GM12878 (cell line): ENCODE results near the gene ASIC3. TPM values are rescaled to one million over a fixed set of nuclear protein-coding genes. Genes with fewer than 3 reads are reported as not detected.

Source experiments
- ATAC-seq: fragments of 200-7000 bp; cut with Tn5 transposase; 3 replicates; pipeline ENCODE4 v1.9.1; 2020; ENCODE audit warnings: mild to moderate bottlenecking, moderate library complexity
- BruUV-seq: library from RNA; stranded (reverse); fragments of 400-500 nt; replicated peaks from 2 replicates; lab custom pipeline; 2021; lab: Mats Ljungman, UMichigan
- CTCF ChIA-PET: fragments of 300-600 bp; sonication (Branson Sonifier 250); formaldehyde crosslinking; extraction: SDS; loops from one replicate; lab custom pipeline; 2021; ENCODE audit warnings: inconsistent platforms; lab: Yijun Ruan, JAX
- POLR2A ChIA-PET: fragments of 350-600 bp; formaldehyde crosslinking; extraction: SDS; loops from one replicate; lab custom pipeline; 2021; ENCODE audit warnings: inconsistent platforms; lab: Charles Lee
- RAD21 ChIA-PET: fragments of 300-600 bp; sonication (Branson Sonifier 250); formaldehyde crosslinking; loops from one replicate; lab custom pipeline; 2023; ENCODE audit warnings: antibody characterized with exemption; ENCODE audit not compliant: unreplicated experiment; lab: Charles Lee
- SMC1A ChIA-PET: fragments of 300-600 bp; sonication (Branson Sonifier 250); formaldehyde crosslinking; loops from one replicate; lab custom pipeline; 2023; ENCODE audit not compliant: unreplicated experiment, uncharacterized antibody; lab: Charles Lee
- DNase-seq: peaks from one replicate; pipeline ENCODE4 v3.0.0-alpha.2; 2011; ENCODE audit warnings: low read depth, low spot score
- FAIRE-seq: peaks from 3 replicates; lab custom pipeline; 2011; peaks lifted over from hg19 to GRCh38; lab: Jason Lieb, UNC
- H2AFZ ChIP-seq: 2 replicates; pipeline ENCODE4 v1.6.0; 2011; ENCODE audit warnings: low read depth, low read length, control low read depth; ENCODE audit not compliant: control insufficient read depth
- H3K27ac ChIP-seq: 2 replicates; pipeline ENCODE4 v1.5.1; 2011; ENCODE audit warnings: control low read depth; ENCODE audit not compliant: control insufficient read depth, insufficient read depth
- H3K27me3 ChIP-seq, 2 experiments: replicated peaks in 1 of 2; 2 replicates each; pipeline versions ENCODE4 v1.6.0 to v1.6.1; 2011; ENCODE audit warnings: low read length in 1 of 2; ENCODE audit not compliant: control insufficient read depth in 2 of 2, insufficient read depth in 2 of 2
- H3K36me3 ChIP-seq, 2 experiments: 2 replicates each; pipeline ENCODE4 v1.5.1; 2011; ENCODE audit warnings: low read length in 1 of 2; ENCODE audit not compliant: control insufficient read depth in 2 of 2, insufficient read depth in 2 of 2
- H3K4me1 ChIP-seq: 2 replicates; pipeline ENCODE4 v1.6.1; 2011; ENCODE audit warnings: mild to moderate bottlenecking, low read length, moderate library complexity, mixed read lengths; ENCODE audit not compliant: control insufficient read depth, insufficient read depth
- H3K4me2 ChIP-seq: 2 replicates; pipeline ENCODE4 v1.6.0; 2011; ENCODE audit warnings: control low read depth; ENCODE audit not compliant: control insufficient read depth, insufficient read depth
- H3K4me3 ChIP-seq: fragments of 200-600 bp; sonication (generic); 2 replicates; pipeline ENCODE4 v1.5.1; 2016
- H3K79me2 ChIP-seq: 2 replicates; pipeline ENCODE4 v1.6.0; 2011; ENCODE audit warnings: low read length; ENCODE audit not compliant: control insufficient read depth, insufficient read depth
- H3K9ac ChIP-seq: 2 replicates; pipeline ENCODE4 v1.8.0; 2011; ENCODE audit warnings: low read length, control low read depth, mixed read lengths; ENCODE audit not compliant: control insufficient read depth, insufficient read depth
- H3K9me3 ChIP-seq: replicated peaks from 3 replicates; pipeline ENCODE4 v1.5.1; 2011; ENCODE audit warnings: mild to moderate bottlenecking, low read length; ENCODE audit not compliant: control insufficient read depth, insufficient read depth
- H4K20me1 ChIP-seq: 2 replicates; pipeline ENCODE4 v1.6.0; 2011; ENCODE audit not compliant: control insufficient read depth, insufficient read depth
- CHD2 ChIP-seq: IDR thresholded peaks from 2 replicates; pipeline ENCODE4 v1.6.1; 2011; ENCODE audit warnings: low read depth, low read length, improper control_type of control experiment, borderline replicate concordance
- DPF2 ChIP-seq: fragments of 450-650 bp; IDR thresholded peaks from 2 replicates; pipeline ENCODE4 v1.6.1; 2017; ENCODE audit warnings: mild to moderate bottlenecking
- E2F8 ChIP-seq: fragments of 450-650 bp; IDR thresholded peaks from 2 replicates; pipeline ENCODE4 v1.6.1; 2018; ENCODE audit warnings: mild to moderate bottlenecking, low read depth, moderate library complexity; ENCODE audit not compliant: partially characterized antibody
- POLR2A ChIP-seq: IDR thresholded peaks from 2 replicates; pipeline ENCODE4 v1.6.1; 2011; ENCODE audit warnings: low read depth, mild to moderate bottlenecking, low read length
- SP1 ChIP-seq: IDR thresholded peaks from one replicate; pipeline ENCODE4 v1.6.1; 2011; ENCODE audit warnings: low read depth, low read length
- TAF1 ChIP-seq: IDR thresholded peaks from 2 replicates; pipeline ENCODE4 v1.6.1; 2011; ENCODE audit warnings: mild to moderate bottlenecking, low read depth, low read length, borderline replicate concordance
- ZBTB40 ChIP-seq: fragments of 450-650 bp; IDR thresholded peaks from 2 replicates; pipeline ENCODE4 v1.6.1; 2016; ENCODE audit warnings: mild to moderate bottlenecking, moderate library complexity, borderline replicate concordance
- WGBS: methylation state at CpG from one replicate; pipeline ENCODE4 v1.1.6; 2016; ENCODE audit warnings: low lambda C conversion rate; ENCODE audit not compliant: insufficient replicate concordance, insufficient coverage; ENCODE audit errors: missing lambda C conversion rate; 5-methylcytosine and 5-hydroxymethylcytosine counted together
- in situ Hi-C: fragments of 300-500 bp; cut with MboI; formaldehyde crosslinking; loops from 9 replicates; pipeline ENCODE4 v1.14.3; 2018; ENCODE audit warnings: mixed read lengths
- intact Hi-C: fragments of 100-400 bp; cut with micrococcal nuclease; formaldehyde crosslinking; loops from one replicate; pipeline ENCODE4 v1.14.2; 2022; ENCODE audit not compliant: unreplicated experiment
- polyA plus RNA-seq, 11 experiments: library from polyadenylated mRNA; depleted of rRNA in 4 of 11; unstranded in 6 of 11; stranded (reverse) in 5 of 11; fragments of >200 nt; fragmentation: Nextera tagmentation in 4 of 11; fragmentation: Illumina TruSeq in 1 of 11; extraction: Ambion mirVana in 4 of 11; extraction: Trizol in 1 of 11; gene quantifications; 1 replicate in 1 of 11; 2 replicates in 10 of 11; pipeline versions ENCODE4 v1.2.1 to v1.2.3, GENCODE V29; 2011 to 2016; ENCODE audit warnings: inconsistent platforms in 2 of 11, missing spikeins in 2 of 11, low read depth in 1 of 11
- total RNA-seq, 4 experiments: library from RNA; depleted of rRNA in 3 of 4; stranded (reverse); fragments of >200 nt in 3 of 4; fragmentation: Illumina TruSeq in 1 of 4; extraction: Trizol in 1 of 4; gene quantifications; 2 replicates each; pipeline versions ENCODE4 v1.2.1 to v1.2.3, GENCODE V29; 2013 to 2021

Gene ASIC3
- total and polyA plus RNA-seq, 10 of the 15 experiments (the other 5 are each of a cell fraction or from before 2014, with no cell fraction given): 0.07 to 1.0 (median 0.44) TPM; not detected in 4

- TF ChIP-seq ZBTB40 (no peak), TAF1 (no peak), SP1 (no peak), POLR2A (no peak)
These were observed 33.4 kb upstream of the ASIC3 start (continued) for GRCh38 chr7:151014950-151015349.

- CTCF ChIA-PET: no interaction called here
- SMC1A ChIA-PET: no interaction called here
- H3K4me2 ChIP-seq: no peak overlapping the region
- WGBS: 40% methylated on average over 5 of the region's 5 CpGs
- ATAC-seq: no peak
- POLR2A ChIA-PET: no interaction called here
- no peak overlapping the region for H3K27ac ChIP-seq
- FAIRE-seq: no peak
- no peak overlapping the region for H3K4me3 ChIP-seq
- no peaks in the 10 kb centered on the region for H3K36me3 ChIP-seq
- H3K27me3 ChIP-seq: peaks cover 8 to 10% of the 10 kb centered on the region in 2 experiments; a peak in 3 of 4 replicates
- H3K4me1 ChIP-seq: peaks cover 9% of the 10 kb centered on the region
- DNase-seq: no peak
- H2AFZ ChIP-seq: no peak overlapping the region
- no peak for TF ChIP-seq CHD2
- no peak for TF ChIP-seq E2F8
- TF ChIP-seq DPF2: no peak
- BruUV-seq: no TSS peak
- H3K9me3 ChIP-seq: no peaks in the 10 kb centered on the region
- in situ Hi-C loops: no loop called here
- no peaks in the 10 kb centered on the region for H3K79me2 ChIP-seq
- H3K9ac ChIP-seq: no peak overlapping the region
- intact Hi-C loops: no loop called here
- RAD21 ChIA-PET: no interaction called here
- H4K20me1 ChIP-seq: no peaks in the 10 kb centered on the region
These were observed 32.4 kb upstream of the ASIC3 start for GRCh38 chr7:151015967-151016366.
